PC-9 (cell line): ENCODE results near the gene UIMC1. TPM values are rescaled to one million over a fixed set of nuclear protein-coding genes. Genes with fewer than 3 reads are reported as not detected.

ENCODE experiments used
- BruUV-seq: library from RNA; stranded (reverse); fragments of 400-500 nt; replicated peaks from 2 replicates; lab custom pipeline; 2021; lab: Mats Ljungman, UMichigan
- CTCF ChIA-PET: fragments of 300-600 bp; sonication (Branson Sonifier 250); formaldehyde crosslinking; loops from one replicate; lab custom pipeline; 2022; ENCODE audit warnings: antibody characterized with exemption; lab: Charles Lee
- POLR2A ChIA-PET: fragments of 300-600 bp; sonication (Branson Sonifier 250); formaldehyde crosslinking; loops from one replicate; lab custom pipeline; 2022; ENCODE audit warnings: antibody characterized with exemption; ENCODE audit not compliant: unreplicated experiment; lab: Charles Lee
- DNase-seq, 2 experiments: peaks; one replicate each; pipeline versions ENCODE4 v3.0.0 to v3.0.0-alpha.2; 2015 to 2022; ENCODE audit warnings: mixed read lengths in 1 of 2
- H2AFZ ChIP-seq: fragments of 200-600 bp; sonication (generic); 2 replicates; pipeline ENCODE4 v1.8.1; 2017; ENCODE audit warnings: antibody characterized with exemption
- H3F3A ChIP-seq: fragments of 200-600 bp; sonication (generic); 2 replicates; pipeline ENCODE4 v1.8.1; 2017; ENCODE audit warnings: antibody characterized with exemption, mild to moderate bottlenecking, low read depth; ENCODE audit not compliant: insufficient read depth
- H3K27ac ChIP-seq: fragments of 200-600 bp; sonication (generic); 2 replicates; pipeline ENCODE4 v1.6.1; 2016; ENCODE audit warnings: mixed run types
- H3K27me3 ChIP-seq: fragments of 200-600 bp; sonication (generic); 2 replicates; pipeline ENCODE4 v1.6.1; 2016; ENCODE audit warnings: low read depth, mixed run types; ENCODE audit not compliant: insufficient read depth
- H3K36me3 ChIP-seq: fragments of 200-600 bp; sonication (generic); 2 replicates; pipeline ENCODE4 v1.6.1; 2016; ENCODE audit warnings: low read depth, mixed run types
- H3K4me1 ChIP-seq: fragments of 200-600 bp; sonication (generic); replicated peaks from 2 replicates; pipeline ENCODE4 v1.6.1; 2016; ENCODE audit warnings: mixed run types; ENCODE audit not compliant: insufficient read depth
- H3K4me2 ChIP-seq: fragments of 200-600 bp; sonication (generic); 2 replicates; pipeline ENCODE4 v1.6.1; 2017; ENCODE audit warnings: mixed run types
- H3K4me3 ChIP-seq: fragments of 200-600 bp; sonication (generic); 2 replicates; pipeline ENCODE4 v1.6.1; 2016; ENCODE audit warnings: mixed run types
- H3K79me2 ChIP-seq: fragments of 200-600 bp; sonication (generic); 2 replicates; pipeline ENCODE4 v1.6.1; 2017; ENCODE audit warnings: low read depth, mixed run types
- H3K9me2 ChIP-seq: fragments of 200-600 bp; sonication (generic); 2 replicates; pipeline ENCODE4 v1.8.1; 2017; ENCODE audit warnings: mild to moderate bottlenecking; ENCODE audit not compliant: insufficient read depth
- H3K9me3 ChIP-seq: fragments of 200-600 bp; sonication (generic); 2 replicates; pipeline ENCODE4 v1.8.1; 2016; ENCODE audit warnings: low read depth; ENCODE audit not compliant: insufficient read depth
- H4K20me1 ChIP-seq: fragments of 200-600 bp; sonication (generic); 2 replicates; pipeline ENCODE4 v1.8.1; 2017; ENCODE audit not compliant: insufficient read depth
- EZH2 ChIP-seq: fragments of 200-600 bp; sonication (generic); IDR thresholded peaks from 2 replicates; pipeline ENCODE4 v1.8.0; 2017; ENCODE audit warnings: antibody characterized with exemption, low read depth
- intact Hi-C: fragments of 100-400 bp; cut with micrococcal nuclease; formaldehyde crosslinking; loops from one replicate; pipeline ENCODE4 v1.10.0; 2022; ENCODE audit not compliant: unreplicated experiment
- total RNA-seq: library from RNA; stranded (reverse); gene quantifications from 2 replicates; pipeline ENCODE4 v1.2.3, GENCODE V29; 2021
- TF ChIP-seq, protein P1 (sequence below): fragments of 200-600 bp; sonication (generic); conservative IDR thresholded peaks from 2 replicates; pipeline ENCODE4 v1.6.1; 2017; ENCODE audit warnings: mixed run types, antibody characterized with exemption, mild to moderate bottlenecking, moderate library complexity

The UIMC1 gene
- total RNA-seq, 1 experiment from 2014 or later: 48.3 TPM

DNA sequence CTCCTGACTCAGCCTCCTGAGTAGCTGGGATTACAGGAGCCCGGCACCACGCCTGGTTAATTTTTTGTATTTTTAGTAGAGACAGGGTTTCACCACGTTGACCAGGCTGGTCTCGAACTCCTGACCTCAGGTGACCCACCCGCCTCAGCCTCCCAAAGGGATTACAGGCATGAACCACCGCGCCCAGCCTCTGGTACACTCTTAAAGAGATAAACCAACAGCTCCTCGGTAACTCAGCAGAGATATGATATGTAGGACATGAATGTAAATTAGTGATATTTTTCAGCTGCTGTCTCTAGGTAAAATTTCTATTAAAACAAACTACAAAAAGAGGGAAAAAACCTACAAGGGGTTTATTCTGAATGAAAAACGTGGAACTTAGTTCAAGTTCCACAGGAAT lies 64.6 kb downstream of the UIMC1 start:
- POLR2A ChIA-PET: no interaction called here

DNA sequence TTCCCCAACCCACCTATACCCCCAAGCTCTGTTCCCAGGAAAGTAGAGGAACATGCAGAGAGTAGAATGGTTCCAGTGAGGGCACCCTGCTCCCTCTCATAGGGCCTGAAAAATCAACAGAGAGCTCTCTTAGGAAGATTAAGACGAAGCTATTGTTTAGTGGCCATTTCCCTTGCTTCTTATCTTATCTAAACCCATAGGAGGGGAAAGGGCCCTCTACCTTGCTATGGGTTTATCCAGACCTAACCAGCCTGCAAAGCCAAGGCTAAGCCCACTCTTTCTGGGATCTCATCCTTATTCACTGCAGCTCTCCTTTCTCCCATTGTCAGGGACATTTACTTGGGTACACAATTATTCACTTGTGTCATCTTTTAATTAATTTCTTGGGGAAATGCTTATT lies 68.1 kb downstream of the UIMC1 start:
- H3K27me3 ChIP-seq: no peaks in the 10 kb centered on the region
- no peak overlapping the region for H3K4me2 ChIP-seq
- H3K36me3 ChIP-seq: no peaks in the 10 kb centered on the region; the same call in 1 of the 2 replicates
- H3F3A ChIP-seq: no peaks in the 10 kb centered on the region
- ChIA-PET POLR2A (interaction anchor here (0.6 kb wide), 1 partner anchor 126 kb away, joined by 4 read pairs; no protein-coding TSS in a partner anchor), CTCF (interaction anchor here (0.6 to 0.7 kb wide), 2 partner anchors 86 to 115 kb away, joined by 3 read pairs; no protein-coding TSS in a partner anchor)
- H3K79me2 ChIP-seq: no peaks in the 10 kb centered on the region
- no peaks in the 10 kb centered on the region for H3K4me1 ChIP-seq
- H3K9me2 ChIP-seq: no peaks in the 10 kb centered on the region
- intact Hi-C loops: no loop called here
- H3K4me3 ChIP-seq: no peak overlapping the region
- no peak overlapping the region for H2AFZ ChIP-seq
- TF ChIP-seq, protein P1, sequence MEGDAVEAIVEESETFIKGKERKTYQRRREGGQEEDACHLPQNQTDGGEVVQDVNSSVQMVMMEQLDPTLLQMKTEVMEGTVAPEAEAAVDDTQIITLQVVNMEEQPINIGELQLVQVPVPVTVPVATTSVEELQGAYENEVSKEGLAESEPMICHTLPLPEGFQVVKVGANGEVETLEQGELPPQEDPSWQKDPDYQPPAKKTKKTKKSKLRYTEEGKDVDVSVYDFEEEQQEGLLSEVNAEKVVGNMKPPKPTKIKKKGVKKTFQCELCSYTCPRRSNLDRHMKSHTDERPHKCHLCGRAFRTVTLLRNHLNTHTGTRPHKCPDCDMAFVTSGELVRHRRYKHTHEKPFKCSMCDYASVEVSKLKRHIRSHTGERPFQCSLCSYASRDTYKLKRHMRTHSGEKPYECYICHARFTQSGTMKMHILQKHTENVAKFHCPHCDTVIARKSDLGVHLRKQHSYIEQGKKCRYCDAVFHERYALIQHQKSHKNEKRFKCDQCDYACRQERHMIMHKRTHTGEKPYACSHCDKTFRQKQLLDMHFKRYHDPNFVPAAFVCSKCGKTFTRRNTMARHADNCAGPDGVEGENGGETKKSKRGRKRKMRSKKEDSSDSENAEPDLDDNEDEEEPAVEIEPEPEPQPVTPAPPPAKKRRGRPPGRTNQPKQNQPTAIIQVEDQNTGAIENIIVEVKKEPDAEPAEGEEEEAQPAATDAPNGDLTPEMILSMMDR: no peak
- no peak for TF ChIP-seq EZH2
- no TSS peak for BruUV-seq
- H4K20me1 ChIP-seq: 0 out of 2 replicates have a peak, but pooled peaks cover 3% of the 10 kb centered on the region
- H3K9me3 ChIP-seq: no peaks in the 10 kb centered on the region
- DNase-seq: no peak
- no peak overlapping the region for H3K27ac ChIP-seq

More for the DNA sequence above, 64.6 kb downstream of the UIMC1 start:
- H2AFZ ChIP-seq: no peak overlapping the region
- H3K79me2 ChIP-seq: no peaks in the 10 kb centered on the region
- CTCF ChIA-PET: interaction anchor here (0.6 kb wide), 1 partner anchor 231 kb away, joined by 7 read pairs; no protein-coding TSS in a partner anchor
- DNase-seq: no peak
- no peaks in the 10 kb centered on the region for H3K27me3 ChIP-seq
- H3F3A ChIP-seq: no peaks in the 10 kb centered on the region
- H3K9me3 ChIP-seq: no peaks in the 10 kb centered on the region
- H3K4me3 ChIP-seq: no peak overlapping the region
- intact Hi-C loops: no loop called here
- peaks cover 11% of the 10 kb centered on the region for H3K36me3 ChIP-seq
- 0 out of 2 replicates have a peak, but pooled peaks cover 3% of the 10 kb centered on the region for H4K20me1 ChIP-seq
- H3K4me1 ChIP-seq: peaks cover 11% of the 10 kb centered on the region; the same call in 1 of the 2 replicates
- TF ChIP-seq, protein P1: no peak
- no peak for TF ChIP-seq EZH2
- no peak overlapping the region for H3K4me2 ChIP-seq
- no TSS peak for BruUV-seq
- no peaks in the 10 kb centered on the region for H3K9me2 ChIP-seq
- H3K27ac ChIP-seq: no peak overlapping the region

DNA sequence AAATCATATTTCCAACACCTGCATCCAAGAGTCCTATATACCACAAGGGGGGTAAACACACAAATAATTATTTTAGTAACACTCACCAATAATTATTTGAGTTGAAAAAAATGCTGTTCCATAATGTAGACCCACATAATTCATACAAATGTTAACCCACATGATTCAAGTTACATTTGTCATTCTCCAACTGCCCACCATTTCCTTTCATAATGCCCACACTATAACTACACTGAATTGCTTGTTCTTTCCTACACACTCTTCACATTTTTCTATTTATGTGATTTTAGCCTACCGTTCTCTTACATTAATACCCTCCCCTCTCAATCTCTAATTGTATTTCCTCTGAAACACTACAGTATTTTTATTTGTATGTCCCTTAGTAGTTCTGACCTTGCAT lies 71.6 kb downstream of the UIMC1 start:
- no peak overlapping the region for H3K4me2 ChIP-seq
- intact Hi-C loops: no loop called here
- H3K27me3 ChIP-seq: no peaks in the 10 kb centered on the region
- H3F3A ChIP-seq: peaks cover 8% of the 10 kb centered on the region; the same call in 1 of the 2 replicates
- no peaks in the 10 kb centered on the region for H3K4me1 ChIP-seq
- ChIA-PET POLR2A (no interaction called here), CTCF (no interaction called here)
- H3K9me2 ChIP-seq: no peaks in the 10 kb centered on the region
- no peak overlapping the region for H2AFZ ChIP-seq
- BruUV-seq: no TSS peak
- no peak for TF ChIP-seq EZH2
- TF ChIP-seq, protein P1: no peak
- no peaks in the 10 kb centered on the region for H3K79me2 ChIP-seq
- H3K4me3 ChIP-seq: no peak overlapping the region
- H3K9me3 ChIP-seq: no peaks in the 10 kb centered on the region
- peaks cover 7% of the 10 kb centered on the region; the same call in 1 of the 2 replicates for H3K36me3 ChIP-seq
- H4K20me1 ChIP-seq: 0 out of 2 replicates have a peak, but pooled peaks cover 3% of the 10 kb centered on the region
- H3K27ac ChIP-seq: no peak overlapping the region
- no peak for DNase-seq
